Neural progenitor cell (in vitro differentiated cells): ENCODE data around the gene CCL20. TPM values are rescaled to one million over a fixed set of nuclear protein-coding genes. Genes with fewer than 3 reads are reported as not detected.

Experiments used
- DNase-seq: peaks from one replicate; pipeline ENCODE4 v3.0.0-alpha.2; 2016; ENCODE audit warnings: low spot score
- H2AFZ ChIP-seq: fragments of 200-600 bp; sonication (generic); replicated peaks from 2 replicates; pipeline ENCODE4 v1.6.1; 2016; ENCODE audit warnings: antibody characterized with exemption
- H3F3A ChIP-seq: fragments of 200-600 bp; sonication (generic); 2 replicates; pipeline ENCODE4 v1.6.1; 2016; ENCODE audit warnings: antibody characterized with exemption, low read depth
- H3K27ac ChIP-seq: fragments of 200-600 bp; sonication (generic); 2 replicates; pipeline ENCODE4 v1.5.1; 2016; ENCODE audit warnings: mild to moderate bottlenecking
- H3K27me3 ChIP-seq: fragments of 200-600 bp; sonication (generic); 2 replicates; pipeline ENCODE4 v1.6.1; 2016; ENCODE audit warnings: mild to moderate bottlenecking, moderate library complexity
- H3K36me3 ChIP-seq: fragments of 200-600 bp; sonication (generic); 2 replicates; pipeline ENCODE4 v1.5.1; 2016
- H3K4me1 ChIP-seq: fragments of 200-600 bp; sonication (generic); 2 replicates; pipeline ENCODE4 v1.6.1; 2016; ENCODE audit warnings: mixed run types
- H3K4me2 ChIP-seq: fragments of 200-600 bp; sonication (generic); 2 replicates; pipeline ENCODE4 v1.6.1; 2016
- H3K4me3 ChIP-seq: fragments of 200-600 bp; sonication (generic); 2 replicates; pipeline ENCODE4 v1.5.1; 2016
- H3K79me2 ChIP-seq: fragments of 200-600 bp; sonication (generic); 2 replicates; pipeline ENCODE4 v1.6.1; 2016; ENCODE audit warnings: low read depth
- H3K9ac ChIP-seq: fragments of 200-600 bp; sonication (generic); 2 replicates; pipeline ENCODE4 v1.6.1; 2016
- H3K9me3 ChIP-seq: fragments of 200-600 bp; sonication (generic); 2 replicates; pipeline ENCODE4 v1.5.1; 2016; ENCODE audit warnings: low read depth
- H4K20me1 ChIP-seq: fragments of 200-600 bp; sonication (generic); 2 replicates; pipeline ENCODE4 v1.6.1; 2016; ENCODE audit warnings: low read depth
- H3K27ac Mint-ChIP-seq: 3 replicates; pipeline ENCODE4 v1.8.0; 2021; ENCODE audit warnings: mixed read lengths
- H3K27me3 Mint-ChIP-seq: 2 replicates; pipeline ENCODE4 v1.8.0; 2022; ENCODE audit warnings: low read depth, mild to moderate bottlenecking, inconsistent platforms, moderate library complexity, mixed read lengths; ENCODE audit not compliant: insufficient read depth
- H3K36me3 Mint-ChIP-seq: 3 replicates; pipeline ENCODE4 v1.8.0; 2021; ENCODE audit warnings: mixed read lengths
- H3K4me1 Mint-ChIP-seq: 3 replicates; pipeline ENCODE4 v1.8.0; 2021; ENCODE audit warnings: mixed read lengths
- H3K4me3 Mint-ChIP-seq: 3 replicates; pipeline ENCODE4 v1.8.0; 2021; ENCODE audit warnings: mild to moderate bottlenecking, moderate library complexity, mixed read lengths
- H3K9me3 Mint-ChIP-seq: 3 replicates; pipeline ENCODE4 v1.8.0; 2020; ENCODE audit warnings: mixed read lengths
- CTCF ChIP-seq: fragments of 200-600 bp; sonication (generic); IDR thresholded peaks from 2 replicates; pipeline ENCODE4 v1.5.1; 2017; ENCODE audit warnings: antibody characterized with exemption, mild to moderate bottlenecking
- EZH2 ChIP-seq: fragments of 200-600 bp; sonication (generic); IDR thresholded peaks from 2 replicates; pipeline ENCODE4 v1.6.1; 2017; ENCODE audit warnings: antibody characterized with exemption, mild to moderate bottlenecking, moderate library complexity
- EZH2phosphoT487 ChIP-seq: fragments of 200-600 bp; sonication (generic); IDR thresholded peaks from 2 replicates; pipeline ENCODE4 v1.6.1; 2017; ENCODE audit warnings: antibody characterized with exemption
- total RNA-seq: library from RNA; depleted of rRNA; stranded (reverse); fragments of >200 nt; gene quantifications from 2 replicates; pipeline ENCODE4 v1.2.3, GENCODE V29; 2015; ENCODE audit warnings: low replicate concordance

The CCL20 gene
- total RNA-seq, 1 donor from 2014 or later, result not detected

GRCh38 chr2:227848146-227848545, 34.5 kb downstream of the CCL20 start:
- no peaks in the 10 kb centered on the region for H3K4me1 ChIP-seq
- H3K27ac Mint-ChIP-seq, result no peak overlapping the region
- no peak for DNase-seq
- H3K27ac ChIP-seq, result no peak overlapping the region
- no peaks in the 10 kb centered on the region for H4K20me1 ChIP-seq
- no peaks in the 10 kb centered on the region for H3K9me3 ChIP-seq
- TF ChIP-seq CTCF (no peak), EZH2 (no peak), EZH2phosphoT487 (no peak)
- no peaks in the 10 kb centered on the region for H3K36me3 ChIP-seq
- no peak overlapping the region for H3K4me2 ChIP-seq
- no peak overlapping the region for H2AFZ ChIP-seq
- H3K4me3 Mint-ChIP-seq, result no peak overlapping the region
- H3K79me2 ChIP-seq, result no peaks in the 10 kb centered on the region
- no peak overlapping the region for H3K9ac ChIP-seq
- peaks cover under 1% of the 10 kb centered on the region for H3K4me1 Mint-ChIP-seq
- no peaks in the 10 kb centered on the region for H3K9me3 Mint-ChIP-seq
- no peaks in the 10 kb centered on the region for H3F3A ChIP-seq
- no peaks in the 10 kb centered on the region for H3K27me3 ChIP-seq
- H3K27me3 Mint-ChIP-seq, result peaks cover under 1% of the 10 kb centered on the region
- H3K36me3 Mint-ChIP-seq, result no peaks in the 10 kb centered on the region
- H3K4me3 ChIP-seq, result no peak overlapping the region

- no peak for DNase-seq
- no peaks in the 10 kb centered on the region for H3F3A ChIP-seq
- Mint-ChIP-seq H3K27me3 (peaks cover 2% of the 10 kb centered on the region), H3K4me1 (peaks cover 4% of the 10 kb centered on the region), H3K9me3 (no peaks in the 10 kb centered on the region), H3K27ac (no peak overlapping the region), H3K4me3 (no peak overlapping the region), H3K36me3 (no peaks in the 10 kb centered on the region)
- H3K79me2 ChIP-seq, result no peaks in the 10 kb centered on the region
- no peak overlapping the region for H3K27ac ChIP-seq
- H3K4me3 ChIP-seq, result no peak overlapping the region
- H3K9ac ChIP-seq, result no peak overlapping the region
- no peaks in the 10 kb centered on the region for H4K20me1 ChIP-seq
- TF ChIP-seq CTCF (no peak), EZH2phosphoT487 (no peak), EZH2 (no peak)
- H3K4me1 ChIP-seq, result no peaks in the 10 kb centered on the region
- H3K4me2 ChIP-seq, result no peak overlapping the region
- no peaks in the 10 kb centered on the region for H3K9me3 ChIP-seq
- no peaks in the 10 kb centered on the region for H3K36me3 ChIP-seq
- H2AFZ ChIP-seq, result no peak overlapping the region
- H3K27me3 ChIP-seq, result no peaks in the 10 kb centered on the region
These were observed 34.9 kb downstream of the CCL20 start for GRCh38 chr2:227848586-227848985.

DNA sequence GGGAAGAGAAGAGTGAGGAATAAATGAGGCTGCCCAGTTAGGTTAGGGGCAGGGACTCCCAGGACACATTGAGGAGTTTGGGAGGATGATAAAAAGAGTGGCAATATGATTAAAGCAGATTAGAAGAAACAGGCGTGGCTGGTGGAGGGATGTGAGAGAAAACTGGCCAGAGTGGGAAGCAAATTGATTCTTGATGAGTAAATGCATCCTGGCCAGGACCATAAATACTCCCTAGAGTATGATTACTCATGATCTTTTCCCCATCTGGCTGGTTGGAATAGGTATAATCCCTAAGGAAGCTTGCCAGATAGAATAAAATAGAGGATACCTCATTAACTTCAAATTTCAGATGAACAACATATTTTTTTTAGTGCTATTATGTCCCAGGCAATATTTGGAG, 36.3 kb downstream of the CCL20 start:
- Mint-ChIP-seq H3K9me3 (no peaks in the 10 kb centered on the region), H3K4me3 (no peak overlapping the region), H3K36me3 (no peaks in the 10 kb centered on the region), H3K27ac (no peak overlapping the region), H3K27me3 (peaks cover 2% of the 10 kb centered on the region), H3K4me1 (peaks cover 6% of the 10 kb centered on the region)
- Histone ChIP-seq H3K4me3 (no peak overlapping the region), H4K20me1 (no peaks in the 10 kb centered on the region), H3K36me3 (no peaks in the 10 kb centered on the region), H3K79me2 (no peaks in the 10 kb centered on the region), H3K9ac (no peak overlapping the region), H3K9me3 (no peaks in the 10 kb centered on the region), H2AFZ (no peak overlapping the region), H3K27ac (no peak overlapping the region), H3F3A (no peaks in the 10 kb centered on the region), H3K4me1 (no peaks in the 10 kb centered on the region), H3K27me3 (no peaks in the 10 kb centered on the region), H3K4me2 (no peak overlapping the region)
- DNase-seq, result no peak
- TF ChIP-seq CTCF (no peak), EZH2 (no peak), EZH2phosphoT487 (no peak)
